ENCODE measurements around the gene CDH26.

Gene CDH26

DNA sequence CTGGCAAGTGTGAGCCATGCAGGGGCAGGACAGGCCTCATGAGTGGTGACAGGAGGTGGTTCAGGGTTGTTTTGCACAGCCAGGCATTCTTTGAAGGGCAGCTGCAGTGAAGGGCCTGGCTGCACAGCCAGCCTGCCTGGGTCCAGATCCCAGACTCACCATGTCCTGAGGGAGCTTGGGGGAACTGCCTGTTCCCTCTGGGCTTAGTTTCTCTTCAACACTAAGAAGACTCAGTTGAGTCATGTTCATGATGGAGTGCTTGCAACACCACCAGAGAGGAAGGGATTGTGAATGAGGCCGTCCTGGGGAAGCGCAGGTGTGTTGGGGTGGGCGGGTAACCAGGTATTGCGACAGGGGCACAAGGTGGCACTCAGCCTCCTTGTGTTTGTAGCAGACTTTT, 102.4 kb downstream of the CDH26 start:
- Histone ChIP-seq H3K4me3 (replicated peaks; ENCODE audit: insufficient read depth, low read length) (no peak overlapping the region), H3K27ac (replicated peaks) (peak overlapping the region; percentile 98), H3K27me3 (ENCODE audit: insufficient read depth, poor library complexity, severe bottlenecking) (no peaks in the 10 kb centered on the region)
- peak; percentile 68; the same call in 1 of the 2 replicates for TF ChIP-seq POLR2AphosphoS5 (IDR thresholded peaks at IDR 0.05; ENCODE audit: low read depth)
- TF ChIP-seq, protein P1, sequence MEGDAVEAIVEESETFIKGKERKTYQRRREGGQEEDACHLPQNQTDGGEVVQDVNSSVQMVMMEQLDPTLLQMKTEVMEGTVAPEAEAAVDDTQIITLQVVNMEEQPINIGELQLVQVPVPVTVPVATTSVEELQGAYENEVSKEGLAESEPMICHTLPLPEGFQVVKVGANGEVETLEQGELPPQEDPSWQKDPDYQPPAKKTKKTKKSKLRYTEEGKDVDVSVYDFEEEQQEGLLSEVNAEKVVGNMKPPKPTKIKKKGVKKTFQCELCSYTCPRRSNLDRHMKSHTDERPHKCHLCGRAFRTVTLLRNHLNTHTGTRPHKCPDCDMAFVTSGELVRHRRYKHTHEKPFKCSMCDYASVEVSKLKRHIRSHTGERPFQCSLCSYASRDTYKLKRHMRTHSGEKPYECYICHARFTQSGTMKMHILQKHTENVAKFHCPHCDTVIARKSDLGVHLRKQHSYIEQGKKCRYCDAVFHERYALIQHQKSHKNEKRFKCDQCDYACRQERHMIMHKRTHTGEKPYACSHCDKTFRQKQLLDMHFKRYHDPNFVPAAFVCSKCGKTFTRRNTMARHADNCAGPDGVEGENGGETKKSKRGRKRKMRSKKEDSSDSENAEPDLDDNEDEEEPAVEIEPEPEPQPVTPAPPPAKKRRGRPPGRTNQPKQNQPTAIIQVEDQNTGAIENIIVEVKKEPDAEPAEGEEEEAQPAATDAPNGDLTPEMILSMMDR (IDR thresholded peaks at IDR 0.05; ENCODE audit: insufficient read depth, low read length) = no peak
- 0 out of 2 replicates have a peak, but pooled peaks have one; percentile 34 for TF ChIP-seq SPI1 (IDR thresholded peaks at IDR 0.05; ENCODE audit: borderline replicate concordance, low read depth)
- DNase-seq (ENCODE audit: low read depth in 1 of 2, low spot score in 1 of 2) = peak; percentile 63

DNA sequence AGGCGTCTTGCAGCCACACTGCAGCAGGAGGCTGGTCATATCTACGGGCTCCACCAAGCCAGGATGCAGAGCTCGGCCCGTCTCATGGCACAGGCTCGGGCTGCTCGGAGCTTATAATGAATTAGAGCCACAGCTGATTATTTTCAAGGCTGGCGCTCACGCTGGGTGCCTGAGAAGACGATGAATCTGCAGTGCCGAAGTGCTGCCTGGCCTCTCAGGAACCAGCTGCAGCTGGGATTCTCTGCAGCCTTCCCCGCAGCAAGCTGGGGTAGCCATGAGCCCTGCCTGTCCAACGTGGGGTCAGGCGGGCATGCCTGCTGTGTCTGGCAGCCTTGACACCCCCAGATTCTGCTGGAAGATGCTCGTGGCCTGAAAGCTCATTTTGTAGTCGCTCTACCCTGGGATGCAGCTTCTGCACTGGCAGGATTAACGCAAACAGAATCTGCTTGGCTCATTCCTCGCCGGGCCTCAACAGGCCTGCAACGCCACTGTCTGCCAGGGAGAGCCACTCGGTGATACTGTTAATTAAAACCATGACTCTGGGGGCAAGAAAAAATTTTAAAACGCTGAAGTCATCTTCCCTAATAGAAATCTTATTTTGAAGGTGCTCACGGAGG, 104.3 kb downstream of the CDH26 start:
- TF ChIP-seq GABPA (IDR thresholded peaks at IDR 0.05; ENCODE audit: low read depth) (no peak), POLR2AphosphoS5 (IDR thresholded peaks at IDR 0.05; ENCODE audit: low read depth) (peak; percentile 23; the same call in 1 of the 2 replicates), SPI1 (IDR thresholded peaks at IDR 0.05; ENCODE audit: borderline replicate concordance, low read depth) (no peak)
- TF ChIP-seq, protein P2, sequence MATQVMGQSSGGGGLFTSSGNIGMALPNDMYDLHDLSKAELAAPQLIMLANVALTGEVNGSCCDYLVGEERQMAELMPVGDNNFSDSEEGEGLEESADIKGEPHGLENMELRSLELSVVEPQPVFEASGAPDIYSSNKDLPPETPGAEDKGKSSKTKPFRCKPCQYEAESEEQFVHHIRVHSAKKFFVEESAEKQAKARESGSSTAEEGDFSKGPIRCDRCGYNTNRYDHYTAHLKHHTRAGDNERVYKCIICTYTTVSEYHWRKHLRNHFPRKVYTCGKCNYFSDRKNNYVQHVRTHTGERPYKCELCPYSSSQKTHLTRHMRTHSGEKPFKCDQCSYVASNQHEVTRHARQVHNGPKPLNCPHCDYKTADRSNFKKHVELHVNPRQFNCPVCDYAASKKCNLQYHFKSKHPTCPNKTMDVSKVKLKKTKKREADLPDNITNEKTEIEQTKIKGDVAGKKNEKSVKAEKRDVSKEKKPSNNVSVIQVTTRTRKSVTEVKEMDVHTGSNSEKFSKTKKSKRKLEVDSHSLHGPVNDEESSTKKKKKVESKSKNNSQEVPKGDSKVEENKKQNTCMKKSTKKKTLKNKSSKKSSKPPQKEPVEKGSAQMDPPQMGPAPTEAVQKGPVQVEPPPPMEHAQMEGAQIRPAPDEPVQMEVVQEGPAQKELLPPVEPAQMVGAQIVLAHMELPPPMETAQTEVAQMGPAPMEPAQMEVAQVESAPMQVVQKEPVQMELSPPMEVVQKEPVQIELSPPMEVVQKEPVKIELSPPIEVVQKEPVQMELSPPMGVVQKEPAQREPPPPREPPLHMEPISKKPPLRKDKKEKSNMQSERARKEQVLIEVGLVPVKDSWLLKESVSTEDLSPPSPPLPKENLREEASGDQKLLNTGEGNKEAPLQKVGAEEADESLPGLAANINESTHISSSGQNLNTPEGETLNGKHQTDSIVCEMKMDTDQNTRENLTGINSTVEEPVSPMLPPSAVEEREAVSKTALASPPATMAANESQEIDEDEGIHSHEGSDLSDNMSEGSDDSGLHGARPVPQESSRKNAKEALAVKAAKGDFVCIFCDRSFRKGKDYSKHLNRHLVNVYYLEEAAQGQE (IDR thresholded peaks at IDR 0.05; ENCODE audit: insufficient replicate concordance, low read depth) = no peak
- TF ChIP-seq, protein P1 (IDR thresholded peaks at IDR 0.05; ENCODE audit: insufficient read depth, low read length) = no peak
- H3K27me3 ChIP-seq (ENCODE audit: insufficient read depth, poor library complexity, severe bottlenecking) = no peaks in the 10 kb centered on the region
- no peak for DNase-seq (ENCODE audit: low read depth in 1 of 2, low spot score in 1 of 2)
- no peak overlapping the region for H3K27ac ChIP-seq (replicated peaks)
- no peak overlapping the region for H3K4me3 ChIP-seq (replicated peaks; ENCODE audit: insufficient read depth, low read length)

DNA sequence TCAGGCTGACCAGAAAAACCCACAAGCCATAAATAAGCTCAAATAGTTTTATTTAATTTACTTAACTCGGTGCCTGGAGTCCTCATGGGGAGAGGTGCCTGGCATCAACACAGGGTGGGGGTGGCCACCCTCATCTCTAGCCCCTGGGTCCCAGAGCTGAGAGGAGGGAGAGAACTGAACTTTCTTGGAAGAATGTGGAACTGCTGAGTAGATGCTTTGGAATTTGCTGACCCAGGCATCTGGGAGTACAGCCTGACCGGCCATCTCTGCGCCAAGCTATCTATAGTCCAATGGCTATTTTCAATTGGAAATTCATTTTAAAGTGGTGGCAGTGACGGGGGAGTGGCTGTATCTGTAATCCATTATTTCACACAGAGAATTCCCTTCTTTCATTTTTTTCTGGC, 104.8 kb downstream of the CDH26 start:
- DNase-seq (ENCODE audit: low read depth in 1 of 2, low spot score in 1 of 2) = no peak

More for the DNA sequence above, 104.8 kb downstream of the CDH26 start:
- Histone ChIP-seq H3K27me3 (ENCODE audit: insufficient read depth, poor library complexity, severe bottlenecking) (no peaks in the 10 kb centered on the region), H3K4me3 (replicated peaks; ENCODE audit: insufficient read depth, low read length) (no peak overlapping the region), H3K27ac (replicated peaks) (no peak overlapping the region)
- TF ChIP-seq, protein P1 (IDR thresholded peaks at IDR 0.05; ENCODE audit: insufficient read depth, low read length) = no peak
- no peak for TF ChIP-seq GABPA (IDR thresholded peaks at IDR 0.05; ENCODE audit: low read depth)
- TF ChIP-seq, protein P2 (IDR thresholded peaks at IDR 0.05; ENCODE audit: insufficient replicate concordance, low read depth) = no peak
- no peak for TF ChIP-seq POLR2AphosphoS5 (IDR thresholded peaks at IDR 0.05; ENCODE audit: low read depth)
- TF ChIP-seq SPI1 (IDR thresholded peaks at IDR 0.05; ENCODE audit: borderline replicate concordance, low read depth) = no peak
